ENCODE data around the gene BOD1L1.

BOD1L1 gene

GRCh38 chr4:13537832-13538177, 89.7 kb downstream of the BOD1L1 start:
- peak; percentile 4 for DNase-seq (ENCODE audit: extremely low spot score)
- TF ChIP-seq NFRKB (IDR thresholded peaks at IDR 0.05): no peak
- no peak for TF ChIP-seq ELF4 (IDR thresholded peaks at IDR 0.05)
- TF ChIP-seq TARDBP (IDR thresholded peaks at IDR 0.05): no peak
- no peak for TF ChIP-seq FOXA1 (IDR thresholded peaks at IDR 0.05)
- TF ChIP-seq L3MBTL2 (conservative IDR thresholded peaks at IDR 0.05): no peak
- no peak for TF ChIP-seq SUZ12 (IDR thresholded peaks at IDR 0.05)
- no peak for TF ChIP-seq ZNF384 (IDR thresholded peaks at IDR 0.05)
- TF ChIP-seq SP1 (IDR thresholded peaks at IDR 0.05): no peak
- TF ChIP-seq HDGF (IDR thresholded peaks at IDR 0.05; ENCODE audit: borderline replicate concordance): no peak
- TF ChIP-seq FOXK2 (IDR thresholded peaks at IDR 0.05): no peak
- TF ChIP-seq LEF1 (IDR thresholded peaks at IDR 0.05; ENCODE audit: borderline replicate concordance): no peak
- TF ChIP-seq PKNOX1 (IDR thresholded peaks at IDR 0.05): no peak
- TF ChIP-seq CTBP1 (IDR thresholded peaks at IDR 0.05; ENCODE audit: borderline replicate concordance): no peak
- TF ChIP-seq FOXM1 (IDR thresholded peaks at IDR 0.05; ENCODE audit: borderline replicate concordance): no peak
- no peak for TF ChIP-seq BHLHE40 (IDR thresholded peaks at IDR 0.05; ENCODE audit: borderline replicate concordance)
- no peak for TF ChIP-seq ARNT (IDR thresholded peaks at IDR 0.05)
- ChIA-PET POLR2A (no interaction called here), CTCF (no interaction called here)

- no peak for DNase-seq (ENCODE audit: extremely low spot score)
- ChIA-PET POLR2A (no interaction called here), CTCF (no interaction called here)
- TF ChIP-seq ELF4 (IDR thresholded peaks at IDR 0.05) (no peak), FOXK2 (IDR thresholded peaks at IDR 0.05) (no peak)
These were observed 90.3 kb downstream of the BOD1L1 start for GRCh38 chr4:13537011-13537831.

GRCh38 chr4:13536607-13537006, 90.9 kb downstream of the BOD1L1 start:
- ChIA-PET POLR2A (no interaction called here), CTCF (no interaction called here)
- DNase-seq (ENCODE audit: extremely low spot score): no peak
- TF ChIP-seq FOXA1 (IDR thresholded peaks at IDR 0.05) (no peak), L3MBTL2 (conservative IDR thresholded peaks at IDR 0.05) (no peak)

GRCh38 chr4:13535708-13536361, 91.7 kb downstream of the BOD1L1 start:
- ChIA-PET POLR2A (interaction anchor here (1.2 kb wide), 1 partner anchor 8 kb away, joined by 3 read pairs; the partner anchor contains the start of gene NKX3-2), CTCF (no interaction called here)
- no peak for DNase-seq (ENCODE audit: extremely low spot score)
- TF ChIP-seq HDGF (IDR thresholded peaks at IDR 0.05; ENCODE audit: borderline replicate concordance): no peak
- no peak for TF ChIP-seq TARDBP (IDR thresholded peaks at IDR 0.05)
- no peak for TF ChIP-seq FOXK2 (IDR thresholded peaks at IDR 0.05)
- TF ChIP-seq CTBP1 (IDR thresholded peaks at IDR 0.05; ENCODE audit: borderline replicate concordance): no peak

- ChIA-PET CTCF (no interaction called here), POLR2A (interaction anchor here (1.2 kb wide), 1 partner anchor 9 kb away, joined by 3 read pairs; the partner anchor contains the start of gene NKX3-2)
- TF ChIP-seq NFRKB (IDR thresholded peaks at IDR 0.05) (no peak), ARNT (IDR thresholded peaks at IDR 0.05) (no peak), PKNOX1 (IDR thresholded peaks at IDR 0.05) (no peak), CTBP1 (IDR thresholded peaks at IDR 0.05; ENCODE audit: borderline replicate concordance) (no peak), BHLHE40 (IDR thresholded peaks at IDR 0.05; ENCODE audit: borderline replicate concordance) (no peak), SUZ12 (IDR thresholded peaks at IDR 0.05) (no peak), LEF1 (IDR thresholded peaks at IDR 0.05; ENCODE audit: borderline replicate concordance) (no peak), FOXM1 (IDR thresholded peaks at IDR 0.05; ENCODE audit: borderline replicate concordance) (no peak), SP1 (IDR thresholded peaks at IDR 0.05) (no peak), FOXK2 (IDR thresholded peaks at IDR 0.05) (no peak), FOXA1 (IDR thresholded peaks at IDR 0.05) (no peak), ZNF384 (IDR thresholded peaks at IDR 0.05) (no peak), TARDBP (IDR thresholded peaks at IDR 0.05) (no peak), HDGF (IDR thresholded peaks at IDR 0.05; ENCODE audit: borderline replicate concordance) (no peak), ELF4 (IDR thresholded peaks at IDR 0.05) (no peak), L3MBTL2 (conservative IDR thresholded peaks at IDR 0.05) (no peak)
- no peak for DNase-seq (ENCODE audit: extremely low spot score)
These were observed 92.4 kb downstream of the BOD1L1 start for GRCh38 chr4:13535118-13535517.

- ChIA-PET POLR2A (interaction anchor here (1.2 kb wide), 1 partner anchor 10 kb away, joined by 3 read pairs; the partner anchor contains the start of gene NKX3-2), CTCF (no interaction called here)
- no peak for DNase-seq (ENCODE audit: extremely low spot score)
- TF ChIP-seq FOXA1 (IDR thresholded peaks at IDR 0.05): no peak
These were observed 93.0 kb downstream of the BOD1L1 start for GRCh38 chr4:13534344-13535063.

All from HEK293T (cell line).